ENCODE measurements around the gene BMP3.

- TF ChIP-seq, protein P1, sequence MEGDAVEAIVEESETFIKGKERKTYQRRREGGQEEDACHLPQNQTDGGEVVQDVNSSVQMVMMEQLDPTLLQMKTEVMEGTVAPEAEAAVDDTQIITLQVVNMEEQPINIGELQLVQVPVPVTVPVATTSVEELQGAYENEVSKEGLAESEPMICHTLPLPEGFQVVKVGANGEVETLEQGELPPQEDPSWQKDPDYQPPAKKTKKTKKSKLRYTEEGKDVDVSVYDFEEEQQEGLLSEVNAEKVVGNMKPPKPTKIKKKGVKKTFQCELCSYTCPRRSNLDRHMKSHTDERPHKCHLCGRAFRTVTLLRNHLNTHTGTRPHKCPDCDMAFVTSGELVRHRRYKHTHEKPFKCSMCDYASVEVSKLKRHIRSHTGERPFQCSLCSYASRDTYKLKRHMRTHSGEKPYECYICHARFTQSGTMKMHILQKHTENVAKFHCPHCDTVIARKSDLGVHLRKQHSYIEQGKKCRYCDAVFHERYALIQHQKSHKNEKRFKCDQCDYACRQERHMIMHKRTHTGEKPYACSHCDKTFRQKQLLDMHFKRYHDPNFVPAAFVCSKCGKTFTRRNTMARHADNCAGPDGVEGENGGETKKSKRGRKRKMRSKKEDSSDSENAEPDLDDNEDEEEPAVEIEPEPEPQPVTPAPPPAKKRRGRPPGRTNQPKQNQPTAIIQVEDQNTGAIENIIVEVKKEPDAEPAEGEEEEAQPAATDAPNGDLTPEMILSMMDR (IDR thresholded peaks at IDR 0.05) = no peak
- TF ChIP-seq POLR2A (IDR thresholded peaks at IDR 0.05) (no peak), EP300 (IDR thresholded peaks at IDR 0.05) (no peak), POLR2AphosphoS5 (IDR thresholded peaks at IDR 0.05) (no peak)
Observed at GRCh38 chr4:81095389-81095788, 64.9 kb downstream of the BMP3 start.

Data from suprapubic skin (tissue), 4 donors.